Naive thymus-derived CD4-positive, alpha-beta T cell (primary cell): ENCODE data around the gene NUDT3. TPM values are rescaled to one million over a fixed set of nuclear protein-coding genes. Genes with fewer than 3 reads are reported as not detected.

Source experiments
- ATAC-seq: fragments of 150-1000 bp; cut with Tn5 transposase; 2 replicates; pipeline ENCODE4 v1.10.0; 2021; ENCODE audit warnings: mild to moderate bottlenecking, moderate library complexity
- CTCF ChIA-PET: fragments of 350-600 bp; sonication (Branson Sonifier 250); formaldehyde crosslinking; loops from one replicate; lab custom pipeline; 2021; ENCODE audit warnings: antibody characterized with exemption; lab: Charles Lee
- POLR2A ChIA-PET: fragments of 350-600 bp; sonication (Branson Sonifier 250); formaldehyde crosslinking; loops from one replicate; lab custom pipeline; 2021; ENCODE audit warnings: antibody characterized with exemption, inconsistent platforms; lab: Charles Lee
- DNase-seq, 9 donors: peaks; one replicate each; pipeline versions ENCODE4 v3.0.0 to v3.0.0-alpha.2; 2020 to 2022; ENCODE audit warnings: mixed read lengths in 1 of 9
- H3K27ac ChIP-seq: one replicate; pipeline ENCODE4 v1.7.0; 2013; ENCODE audit warnings: mild to moderate bottlenecking, low read depth, low read length, moderate library complexity
- H3K27me3 ChIP-seq, 2 donors: one replicate each; pipeline ENCODE4 v1.7.0; 2013; ENCODE audit warnings: low read length in 2 of 2, mild to moderate bottlenecking in 2 of 2, moderate library complexity in 2 of 2; ENCODE audit not compliant: control insufficient read depth in 2 of 2, insufficient read depth in 2 of 2
- H3K36me3 ChIP-seq, 3 experiments: 1 replicate in 2 of 3; 2 replicates in 1 of 3; pipeline ENCODE4 v1.7.0; 2013; ENCODE audit warnings: low read length in 3 of 3, mild to moderate bottlenecking in 3 of 3, moderate library complexity in 1 of 3; ENCODE audit not compliant: insufficient read depth in 3 of 3, control insufficient read depth in 2 of 3
- H3K4me1 ChIP-seq, 2 donors: one replicate each; pipeline ENCODE4 v1.7.0; 2013; ENCODE audit warnings: low read length in 2 of 2, mild to moderate bottlenecking in 2 of 2, moderate library complexity in 1 of 2; ENCODE audit not compliant: control insufficient read depth in 2 of 2, insufficient read depth in 2 of 2
- H3K4me3 ChIP-seq: 2 replicates; pipeline ENCODE4 v1.7.0; 2013; ENCODE audit warnings: mild to moderate bottlenecking, low read length
- H3K9me3 ChIP-seq, 3 experiments: 1 replicate in 2 of 3; 2 replicates in 1 of 3; pipeline ENCODE4 v1.7.0; 2013; ENCODE audit warnings: low read length in 3 of 3; ENCODE audit not compliant: control insufficient read depth in 2 of 3
- H3K27ac Mint-ChIP-seq, 9 donors: one replicate each; pipeline ENCODE4 v1.8.0; 2020 to 2022; ENCODE audit warnings: mixed read lengths in 9 of 9, mild to moderate bottlenecking in 8 of 9, moderate library complexity in 5 of 9, inconsistent platforms in 2 of 9
- H3K27me3 Mint-ChIP-seq, 5 donors: one replicate each; pipeline ENCODE4 v1.8.0; 2021 to 2022; ENCODE audit warnings: mixed read lengths in 5 of 5, mild to moderate bottlenecking in 1 of 5
- H3K36me3 Mint-ChIP-seq, 5 donors: one replicate each; pipeline ENCODE4 v1.8.0; 2020 to 2022; ENCODE audit warnings: mixed read lengths in 5 of 5, mild to moderate bottlenecking in 3 of 5, inconsistent platforms in 1 of 5
- H3K4me1 Mint-ChIP-seq, 7 donors: one replicate each; pipeline ENCODE4 v1.8.0; 2020 to 2022; ENCODE audit warnings: mixed read lengths in 7 of 7, mild to moderate bottlenecking in 3 of 7, inconsistent platforms in 1 of 7
- H3K4me3 Mint-ChIP-seq, 10 donors: one replicate each; pipeline ENCODE4 v1.8.0; 2020 to 2022; ENCODE audit warnings: mild to moderate bottlenecking in 10 of 10, mixed read lengths in 10 of 10, moderate library complexity in 6 of 10, inconsistent platforms in 2 of 10
- H3K9me3 Mint-ChIP-seq, 11 donors: one replicate each; pipeline ENCODE4 v1.8.0; 2020 to 2022; ENCODE audit warnings: mixed read lengths in 11 of 11, mild to moderate bottlenecking in 4 of 11, inconsistent platforms in 1 of 11, moderate library complexity in 1 of 11
- intact Hi-C, 2 donors: fragments of 100-400 bp; cut with micrococcal nuclease; formaldehyde crosslinking; loops; one replicate each; pipeline ENCODE4 v1.15.1; 2023
- polyA plus RNA-seq, 2 donors: library from polyadenylated mRNA; unstranded; fragments of 300-500 nt; fragmentation: Illumina TruSeq; gene quantifications; one replicate each; pipeline ENCODE4 v1.2.3, GENCODE V29; 2021
- total RNA-seq, 6 experiments: library from RNA in 5 of 6; stranded (reverse) in 5 of 6; gene quantifications; 1 replicate in 5 of 6; 2 replicates in 1 of 6; pipeline ENCODE4 v1.2.3 and lab custom pipeline; 2021 to 2026

Gene NUDT3
- total and polyA plus RNA-seq, 7 experiments from 2014 or later, result 10.4 to 29.7 (median 23.4) TPM

DNA sequence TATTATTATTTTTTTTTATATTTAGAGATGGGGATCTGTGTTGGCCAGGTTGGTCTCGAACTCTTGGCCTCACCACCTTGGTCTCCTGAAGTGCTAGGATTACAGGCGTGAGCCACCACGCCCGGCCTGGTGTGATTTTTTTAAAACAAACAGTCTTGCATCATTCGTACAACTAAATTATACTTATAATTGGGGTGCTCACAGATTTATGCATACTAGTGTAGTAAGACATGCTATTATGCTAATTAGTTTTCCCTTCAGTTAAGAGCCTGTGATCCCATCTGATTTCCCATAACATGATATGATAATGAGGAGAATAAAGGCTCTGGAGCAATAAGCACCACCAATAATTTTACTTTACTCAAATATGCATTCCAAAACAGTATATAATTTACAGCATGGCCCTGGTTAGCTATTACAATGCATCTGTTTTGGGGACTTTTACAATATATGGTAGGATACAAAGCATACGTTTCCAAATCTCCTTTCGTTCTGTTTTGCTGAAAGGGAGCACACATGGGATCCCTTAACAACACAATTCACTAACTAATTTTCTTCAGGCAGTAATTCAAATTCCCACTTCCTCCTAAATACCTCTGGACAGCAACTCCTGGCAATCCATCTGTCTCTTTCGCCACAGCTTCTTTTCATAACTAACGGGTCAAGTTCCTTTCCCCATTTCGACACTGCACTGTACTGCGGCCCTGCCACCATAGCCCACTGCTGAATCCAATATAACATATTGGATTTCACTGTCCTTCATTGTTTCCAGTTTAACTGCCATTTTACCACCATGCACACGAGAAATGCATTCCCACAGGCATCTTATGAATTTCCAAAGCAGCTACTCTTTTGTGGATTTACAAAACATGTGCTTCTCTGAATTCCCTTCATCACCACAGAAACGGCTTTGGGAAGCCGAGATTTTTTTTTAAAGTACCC lies 1.7 kb downstream of the NUDT3 start:
- no peak overlapping the region for H3K27ac Mint-ChIP-seq
- H3K4me3 ChIP-seq, result peak overlapping the region; percentile 92
- ChIA-PET POLR2A (interaction anchor here (0.7 to 3.5 kb wide), 6 partner anchors 10 to 383 kb away, joined by 3 to 19 read pairs (median 3); partner anchors contain the start of genes HMGA1 and SMIM29), CTCF (interaction anchor here (0.6 to 1.0 kb wide), 2 partner anchors 141 to 743 kb away, joined by 3 to 4 read pairs; no protein-coding TSS in a partner anchor)
- intact Hi-C loops, result loop anchor here in 1 of 2 donors (1.0 to 5.0 kb wide), 4 partner anchors 155 to 1731 kb away; partner anchors contain the start of genes HMGA1 and MAPK14
- no peaks in the 10 kb centered on the region for H3K27me3 ChIP-seq
- H3K4me3 Mint-ChIP-seq, result no peak overlapping the region
- H3K4me1 ChIP-seq, result peaks cover 11 to 16% of the 10 kb centered on the region in 2 donors
- DNase-seq (no peak), ATAC-seq (no peak)
- H3K36me3 ChIP-seq, result no peaks in the 10 kb centered on the region
- H3K36me3 Mint-ChIP-seq, result no peaks in the 10 kb centered on the region
- no peaks in the 10 kb centered on the region for H3K9me3 Mint-ChIP-seq
- H3K27ac ChIP-seq, result peak overlapping the region; percentile 85
- H3K9me3 ChIP-seq, result no peaks in the 10 kb centered on the region
- peaks cover 5 to 39% (median 34%) of the 10 kb centered on the region in 7 donors for H3K4me1 Mint-ChIP-seq
- no peaks in the 10 kb centered on the region for H3K27me3 Mint-ChIP-seq

DNA sequence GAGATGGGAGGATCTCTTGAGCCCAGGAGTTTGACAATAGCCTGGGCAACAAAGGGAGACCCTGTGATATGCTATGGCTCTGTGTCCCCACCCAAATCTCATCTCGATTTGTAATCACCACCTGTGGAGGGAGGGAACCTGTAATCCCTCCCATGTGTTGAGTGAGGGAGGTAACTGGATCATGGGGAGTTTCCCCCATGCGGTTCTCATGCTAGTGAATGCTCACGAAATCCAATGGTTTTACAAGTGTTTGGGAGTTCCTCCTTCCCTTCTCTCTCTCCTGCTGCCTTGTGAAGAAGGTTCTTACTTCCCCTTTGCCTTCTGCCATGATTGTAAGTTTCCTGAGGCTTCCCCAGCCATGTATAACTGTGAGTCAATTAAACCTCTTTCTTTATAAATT lies 3.4 kb downstream of the NUDT3 start:
- Mint-ChIP-seq H3K36me3 (no peaks in the 10 kb centered on the region), H3K27me3 (no peaks in the 10 kb centered on the region), H3K4me3 (no peak overlapping the region), H3K4me1 (peaks cover 5 to 54% (median 34%) of the 10 kb centered on the region in 7 donors), H3K9me3 (no peaks in the 10 kb centered on the region), H3K27ac (no peak overlapping the region)
- ChIA-PET CTCF (interaction anchor here (1.4 kb wide), 1 partner anchor 140 kb away, joined by 3 read pairs; no protein-coding TSS in a partner anchor), POLR2A (interaction anchor here (0.6 kb wide), 1 partner anchor 140 kb away, joined by 3 read pairs; the partner anchor contains the start of gene SMIM29)
- DNase-seq (no peak), ATAC-seq (no peak)
- H3K4me3 ChIP-seq, result no peak overlapping the region
- H3K9me3 ChIP-seq, result no peaks in the 10 kb centered on the region
- no peaks in the 10 kb centered on the region for H3K36me3 ChIP-seq
- no peaks in the 10 kb centered on the region for H3K27me3 ChIP-seq
- intact Hi-C loops, result no loop called here
- no peak overlapping the region for H3K27ac ChIP-seq
- H3K4me1 ChIP-seq, result peaks cover 11 to 16% of the 10 kb centered on the region in 2 donors

GRCh38 chr6:34388421-34388820 lies 4.0 kb downstream of the NUDT3 start:
- H3K27me3 ChIP-seq, result no peaks in the 10 kb centered on the region
- Mint-ChIP-seq H3K4me3 (no peak overlapping the region), H3K27ac (no peak overlapping the region), H3K27me3 (no peaks in the 10 kb centered on the region), H3K4me1 (peaks cover 5 to 54% (median 31%) of the 10 kb centered on the region in 7 donors), H3K9me3 (no peaks in the 10 kb centered on the region), H3K36me3 (peaks cover 0 to 3% (median 2%) of the 10 kb centered on the region in 5 donors)
- ChIA-PET POLR2A (interaction anchor here (0.6 kb wide), 1 partner anchor 140 kb away, joined by 3 read pairs; the partner anchor contains the start of gene SMIM29), CTCF (interaction anchor here (0.6 to 1.4 kb wide), 2 partner anchors 139 to 1293 kb away, joined by 3 read pairs; no protein-coding TSS in a partner anchor)
- no peak overlapping the region for H3K27ac ChIP-seq
- no peaks in the 10 kb centered on the region for H3K9me3 ChIP-seq
- no peak overlapping the region for H3K4me3 ChIP-seq
- DNase-seq (no peak), ATAC-seq (no peak)
- no peaks in the 10 kb centered on the region for H3K36me3 ChIP-seq
- intact Hi-C loops, result no loop called here
- peaks cover 7 to 10% of the 10 kb centered on the region in 2 donors for H3K4me1 ChIP-seq

DNA sequence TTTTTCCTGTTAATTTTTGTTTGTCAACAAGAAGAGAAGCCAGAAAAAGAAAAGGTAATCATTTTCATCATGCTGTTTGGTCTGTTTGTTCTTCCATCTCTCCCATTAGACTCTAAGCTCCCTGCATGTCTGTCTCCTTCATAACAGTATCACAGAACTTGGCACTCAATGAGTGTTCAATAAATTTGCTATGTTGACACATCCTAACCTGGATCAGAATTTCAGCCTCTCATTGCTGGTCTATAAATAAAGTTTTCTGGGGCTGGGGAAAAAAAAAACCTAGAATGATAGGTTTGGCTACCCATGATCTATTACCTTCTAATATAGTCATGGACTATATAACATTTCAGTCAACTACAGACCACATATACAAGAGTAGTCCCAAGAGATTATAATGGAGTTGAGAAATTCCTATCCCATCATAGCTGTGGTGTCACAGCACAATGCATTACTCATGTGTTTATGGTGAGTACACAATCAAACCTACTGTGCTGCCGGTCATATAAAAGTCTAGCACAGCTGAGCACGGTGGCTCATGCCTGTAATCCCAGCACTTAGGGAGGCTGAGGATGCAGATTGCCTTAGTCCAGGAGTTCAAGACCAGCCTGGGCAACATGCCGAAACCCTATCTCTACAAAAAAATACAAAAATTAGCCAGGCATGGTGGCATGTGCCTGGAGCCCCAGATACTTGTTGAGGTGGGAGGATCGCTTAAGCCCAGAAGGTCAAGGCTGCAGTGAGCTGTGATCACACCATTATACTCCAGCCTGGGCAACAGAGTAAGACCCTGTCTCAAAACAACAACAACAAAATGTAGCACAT lies 5.9 kb downstream of the NUDT3 start:
- CTCF ChIA-PET, result interaction anchor here (0.6 kb wide), 2 partner anchors 41 to 188 kb away, joined by 3 to 4 read pairs; no protein-coding TSS in a partner anchor
- POLR2A ChIA-PET, result interaction anchor here (0.5 to 1.2 kb wide), 3 partner anchors 9 to 1807 kb away, joined by 3 read pairs; no protein-coding TSS in a partner anchor

GRCh38 chr6:34385793-34386195 lies 6.7 kb downstream of the NUDT3 start:
- ChIA-PET CTCF (no interaction called here), POLR2A (interaction anchor here (1.2 kb wide), 1 partner anchor 9 kb away, joined by 3 read pairs; no protein-coding TSS in a partner anchor)
- Histone ChIP-seq H3K36me3 (no peaks in the 10 kb centered on the region), H3K27ac (no peak overlapping the region), H3K27me3 (no peaks in the 10 kb centered on the region), H3K9me3 (no peaks in the 10 kb centered on the region), H3K4me1 (peaks cover under 1 to 3% of the 10 kb centered on the region in 2 donors), H3K4me3 (no peak overlapping the region)
- Mint-ChIP-seq H3K27me3 (no peaks in the 10 kb centered on the region), H3K4me1 (peaks cover 3 to 54% (median 29%) of the 10 kb centered on the region in 7 donors), H3K4me3 (no peak overlapping the region), H3K27ac (no peak overlapping the region), H3K36me3 (peaks cover 0 to 6% (median 4%) of the 10 kb centered on the region in 5 donors), H3K9me3 (no peaks in the 10 kb centered on the region)
- intact Hi-C loops, result no loop called here
- DNase-seq (no peak), ATAC-seq (no peak)

More for the DNA sequence above, 5.9 kb downstream of the NUDT3 start:
- Histone ChIP-seq H3K4me1 (peaks cover 7 to 10% of the 10 kb centered on the region in 2 donors), H3K9me3 (no peaks in the 10 kb centered on the region), H3K36me3 (no peaks in the 10 kb centered on the region), H3K4me3 (no peak overlapping the region), H3K27me3 (no peaks in the 10 kb centered on the region), H3K27ac (no peak overlapping the region)
- Mint-ChIP-seq H3K4me3 (no peak overlapping the region), H3K27me3 (no peaks in the 10 kb centered on the region), H3K9me3 (no peaks in the 10 kb centered on the region), H3K36me3 (peaks cover 0 to 4% (median 3%) of the 10 kb centered on the region in 5 donors), H3K4me1 (peaks cover 3 to 47% (median 26%) of the 10 kb centered on the region in 7 donors), H3K27ac (peak overlapping the region in 2 of 9 donors; percentile 6 to 13)
- DNase-seq, result no peak
- intact Hi-C loops, result no loop called here
- ATAC-seq, result peak; percentile 34
